K562 (cell line): Measurements from ENCODE around the gene SGK1.

Experiments used
- CHD2 ChIP-seq: IDR thresholded peaks from 2 replicates; pipeline ENCODE4 v1.6.1; 2011; ENCODE audit warnings: low read depth, low read length
- CTCF ChIP-seq, 3 experiments: IDR thresholded peaks in 2 of 3; conservative IDR thresholded peaks in 1 of 3; 2 replicates each; pipeline ENCODE4 v1.5.1; 2011 to 2012; ENCODE audit warnings: low read length in 3 of 3, mild to moderate bottlenecking in 3 of 3, control low read depth in 2 of 3, improper control_type of control experiment in 1 of 3, inconsistent platforms in 1 of 3, low read depth in 1 of 3, mixed read lengths in 1 of 3, moderate library complexity in 1 of 3; ENCODE audit not compliant: insufficient read depth in 2 of 3
- FOXA1 ChIP-seq: fragments of 450-650 bp; IDR thresholded peaks from 2 replicates; pipeline ENCODE4 v1.6.1; 2016; ENCODE audit warnings: mild to moderate bottlenecking, borderline replicate concordance
- FOXJ3 ChIP-seq: sonication (generic); formaldehyde crosslinking; IDR thresholded peaks from 2 replicates; pipeline ENCODE4 v1.4.0; 2020; ENCODE audit warnings: mild to moderate bottlenecking, missing genetic modification reagents
- NRF1 ChIP-seq, 2 experiments: fragments of 450-650 bp; IDR thresholded peaks in 1 of 2; conservative IDR thresholded peaks in 1 of 2; 2 replicates each; pipeline ENCODE4 v1.6.1; 2014; ENCODE audit warnings: mild to moderate bottlenecking in 2 of 2
- POLR2A ChIP-seq: fragments of 450-650 bp; conservative IDR thresholded peaks from 2 replicates; pipeline ENCODE4 v1.6.1; 2016
- POLR2AphosphoS5 ChIP-seq: IDR thresholded peaks from 2 replicates; pipeline ENCODE4 v1.6.1; 2011; ENCODE audit warnings: mild to moderate bottlenecking, low read depth, low read length, moderate library complexity; ENCODE audit not compliant: control insufficient read depth, insufficient read depth
- RCOR1 ChIP-seq, 2 experiments: IDR thresholded peaks; 2 replicates each; pipeline ENCODE4 v1.6.1; 2012; ENCODE audit warnings: low read depth in 2 of 2, low read length in 2 of 2, borderline replicate concordance in 1 of 2, improper control_type of control experiment in 1 of 2
- TAF1 ChIP-seq: IDR thresholded peaks from 2 replicates; pipeline ENCODE4 v1.6.1; 2011; ENCODE audit warnings: mild to moderate bottlenecking, low read length, moderate library complexity; ENCODE audit not compliant: insufficient read depth, control insufficient read depth, severe bottlenecking; ENCODE audit errors: extremely low read depth
- ZNF408 ChIP-seq: fragments of 250-450 bp; sonication (Bioruptor Pico); IDR thresholded peaks from 2 replicates; pipeline ENCODE4 v1.4.0; 2020; ENCODE audit warnings: low read depth, mild to moderate bottlenecking, moderate library complexity
- ZNF551 ChIP-seq: fragments of 250-450 bp; sonication (Bioruptor Pico); IDR thresholded peaks from 2 replicates; pipeline ENCODE4 v1.5.0; 2021; ENCODE audit warnings: mild to moderate bottlenecking, moderate library complexity

DNA sequence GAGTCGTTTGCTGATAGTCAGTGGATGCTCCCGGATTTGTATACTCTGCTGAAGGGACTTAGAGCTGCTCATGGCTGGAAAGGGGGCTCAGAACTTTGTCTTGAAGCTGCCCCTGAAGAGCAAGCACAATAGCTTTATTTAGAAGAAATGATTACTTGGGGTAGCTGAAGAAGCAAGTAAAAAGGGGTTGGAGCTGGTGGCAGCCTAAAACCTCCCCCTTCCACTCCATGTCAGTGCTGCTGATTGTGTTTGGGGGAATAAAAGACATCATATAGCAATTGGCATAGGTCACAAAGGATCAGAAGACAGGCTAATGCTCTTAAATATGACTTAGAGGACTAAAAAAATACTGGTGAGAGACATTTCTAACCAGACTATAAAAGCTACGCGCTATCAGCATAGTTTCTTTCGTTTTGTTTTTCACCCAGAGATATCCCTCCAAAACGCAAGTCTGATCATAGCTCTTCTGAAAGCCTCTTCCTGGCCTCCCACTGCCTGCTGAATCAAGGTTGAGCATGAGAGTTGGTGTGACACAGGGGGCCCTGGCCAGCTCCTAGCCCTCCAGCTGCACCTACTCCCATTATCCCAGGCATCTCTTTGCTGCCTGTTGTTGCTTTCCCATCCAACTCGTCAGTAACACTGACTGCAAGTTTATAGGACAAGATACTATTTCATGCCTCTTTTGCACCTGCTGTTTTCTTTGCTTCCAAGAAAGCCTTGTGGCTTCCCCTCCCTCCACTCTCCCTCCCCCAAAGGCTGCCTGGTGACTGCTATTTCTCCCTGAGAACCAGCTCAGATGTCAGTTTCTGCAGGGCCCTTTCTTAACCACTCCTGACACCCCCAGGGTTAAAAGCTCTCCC is 33.9 kb upstream of the SGK1 start:
- TF ChIP-seq TAF1 (no peak), POLR2A (no peak), FOXJ3 (CRISPR knock-in tag) (no peak), ZNF408 (CRISPR knock-in tag) (no peak), CHD2 (no peak), NRF1 (conservative IDR thresholded peaks at IDR 0.05 in 1 of 2, IDR thresholded peaks at IDR 0.05 in 1 of 2) (no peak), CTCF (IDR thresholded peaks at IDR 0.05 in 2 of 3, conservative IDR thresholded peaks at IDR 0.05 in 1 of 3; ENCODE audit: insufficient read depth in 2 of 3, low read depth in 1 of 3, low read length in 3 of 3) (no peak), RCOR1 (IDR thresholded peaks at IDR 0.05; ENCODE audit: borderline replicate concordance in 1 of 2, low read depth in 2 of 2, low read length in 2 of 2) (no peak), ZNF551 (CRISPR knock-in tag) (no peak), FOXA1 (no peak), POLR2AphosphoS5 (no peak)
